ENCODE measurements around the gene GPR42.
"Not testable (repeated sequence)": the region's sequence is repeated elsewhere in the genome, so short reads cannot be mapped to it uniquely, and the experiment has no call there.

Gene GPR42

DNA sequence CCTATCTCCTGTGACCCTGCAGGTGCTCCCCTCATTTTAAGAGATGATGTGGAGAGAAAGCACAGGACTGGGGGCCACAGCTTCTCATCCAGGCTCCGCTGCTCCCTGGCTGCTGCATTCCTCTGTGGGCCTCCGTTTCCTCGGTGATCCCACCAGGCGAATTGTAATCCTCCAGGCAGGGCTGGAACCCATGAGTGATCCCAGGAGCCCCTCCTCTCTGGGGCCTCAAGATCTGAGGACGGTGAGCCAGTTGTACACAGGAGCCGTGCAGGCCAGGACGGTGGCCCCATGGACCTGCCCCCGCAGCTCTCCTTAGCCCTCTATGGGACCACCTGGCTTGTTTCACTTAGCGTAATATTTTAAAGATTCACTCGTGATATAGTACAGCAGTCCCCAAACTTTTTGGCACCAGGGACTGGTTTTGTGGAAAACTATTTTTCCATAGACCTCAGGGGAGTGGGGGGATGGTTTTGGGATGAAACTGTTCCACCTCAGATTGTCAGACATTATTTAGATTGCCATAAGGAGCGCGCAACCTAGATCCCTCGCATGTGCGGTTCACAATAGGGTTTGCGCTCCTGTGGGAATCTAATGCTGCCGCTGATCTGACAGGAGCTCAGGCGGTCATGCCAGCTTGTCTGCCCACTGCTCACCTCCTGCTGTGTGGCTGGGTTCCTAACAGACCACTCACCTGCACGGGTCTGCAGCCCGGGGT lies 7.0 kb upstream of the GPR42 start:
- no peak for DNase-seq

GRCh38 chr19:35365303-35365702 lies 5.6 kb upstream of the GPR42 start:
- no peak for DNase-seq

GRCh38 chr19:35368378-35368777 lies 2.5 kb upstream of the GPR42 start:
- no peak for DNase-seq

DNA sequence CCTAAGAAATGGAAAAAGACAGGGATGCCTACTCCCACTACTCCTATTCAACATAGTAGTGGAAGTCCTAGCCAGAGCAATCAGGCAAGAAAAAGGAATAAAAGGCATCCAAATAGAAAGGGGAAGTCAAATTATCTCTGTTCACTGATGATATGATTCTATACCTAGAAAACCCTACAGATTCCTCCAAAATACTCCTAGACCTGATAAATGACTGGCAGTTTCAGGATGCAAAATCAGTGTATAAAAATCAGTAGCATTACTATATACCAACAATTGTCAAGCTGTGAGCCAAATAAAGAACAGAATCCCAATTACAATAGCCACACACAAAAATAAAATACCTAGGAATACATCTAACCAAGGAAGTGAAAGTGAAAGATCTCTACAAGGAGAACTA lies 1.3 kb upstream of the GPR42 start:
- DNase-seq, result no peak

- DNase-seq, result no peak
These were observed 2.6 kb downstream of the GPR42 start for GRCh38 chr19:35373492-35373891.

DNA sequence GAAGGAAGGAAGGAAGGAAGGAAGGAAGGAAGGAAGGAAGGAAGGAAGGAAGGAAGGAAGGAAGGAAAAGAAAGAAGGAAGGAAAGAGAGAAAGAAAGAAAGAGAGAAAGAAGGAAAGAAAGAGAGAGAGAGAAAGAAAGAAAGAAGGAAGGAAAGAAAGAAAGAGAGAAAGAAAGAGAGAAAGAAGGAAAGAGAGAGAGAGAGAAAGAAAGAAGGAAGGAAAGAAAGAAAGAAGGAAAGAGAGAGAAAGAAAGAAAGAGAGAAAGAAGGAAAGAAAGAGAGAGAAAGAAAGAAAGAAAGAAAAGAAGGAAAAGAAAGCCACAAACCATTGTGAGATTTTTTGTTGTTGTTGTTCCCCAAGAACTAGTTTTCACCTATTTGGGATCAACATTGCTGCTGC lies 3.2 kb downstream of the GPR42 start:
- DNase-seq, result not testable (repeated sequence)

- no peak for DNase-seq
These were observed 4.8 kb downstream of the GPR42 start for GRCh38 chr19:35375505-35376307.

GRCh38 chr19:35377656-35378055 lies 6.8 kb downstream of the GPR42 start:
- no peak for DNase-seq

DNA sequence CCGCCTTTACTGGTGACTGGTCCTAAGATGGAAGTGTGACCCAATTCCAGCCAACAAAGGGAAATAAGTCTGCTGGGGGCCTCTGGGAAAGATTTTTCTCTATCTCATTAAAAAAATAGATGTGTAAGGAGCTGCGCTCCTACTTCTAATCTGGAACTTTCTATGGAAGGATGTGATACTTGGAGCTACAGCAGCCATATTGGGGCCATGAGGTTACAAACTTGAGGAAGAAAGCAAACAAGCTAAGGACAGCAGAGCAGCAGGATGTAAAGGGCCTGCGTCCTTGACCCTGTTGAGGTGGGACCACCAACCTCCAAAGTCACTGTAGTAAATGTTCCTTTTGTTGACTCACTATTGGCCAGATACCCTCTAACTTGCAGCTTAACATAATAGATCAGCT lies 7.5 kb downstream of the GPR42 start:
- DNase-seq, result no peak

GRCh38 chr19:35379545-35379944 lies 8.7 kb downstream of the GPR42 start:
- not testable (repeated sequence) for DNase-seq

DNA sequence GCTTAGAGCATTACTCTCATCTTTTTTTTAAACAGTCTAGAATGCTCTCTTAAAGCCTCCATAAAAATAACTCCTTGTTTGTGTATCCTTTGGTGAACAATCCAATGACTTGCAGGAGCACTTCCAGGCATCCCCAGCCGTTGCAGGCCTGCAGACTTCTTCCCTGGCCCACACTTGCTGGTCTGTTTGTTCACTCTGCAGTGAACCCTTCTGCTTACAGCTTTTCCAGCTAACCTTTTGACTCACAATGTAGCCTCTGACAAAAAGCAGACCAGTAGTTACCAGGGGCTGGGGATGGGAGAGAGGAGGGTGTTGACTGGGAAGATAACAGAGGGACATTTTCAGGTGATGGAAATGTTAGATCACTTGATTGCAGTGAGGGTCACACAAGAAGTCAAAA lies 9.1 kb downstream of the GPR42 start:
- DNase-seq, result no peak

- no peak for DNase-seq
These were observed 9.7 kb downstream of the GPR42 start for GRCh38 chr19:35380450-35381124.

- no peak for DNase-seq
These were observed 10.4 kb downstream of the GPR42 start for GRCh38 chr19:35381318-35381717.

GRCh38 chr19:35381926-35382325 lies 11.1 kb downstream of the GPR42 start:
- DNase-seq, result no peak

DNA sequence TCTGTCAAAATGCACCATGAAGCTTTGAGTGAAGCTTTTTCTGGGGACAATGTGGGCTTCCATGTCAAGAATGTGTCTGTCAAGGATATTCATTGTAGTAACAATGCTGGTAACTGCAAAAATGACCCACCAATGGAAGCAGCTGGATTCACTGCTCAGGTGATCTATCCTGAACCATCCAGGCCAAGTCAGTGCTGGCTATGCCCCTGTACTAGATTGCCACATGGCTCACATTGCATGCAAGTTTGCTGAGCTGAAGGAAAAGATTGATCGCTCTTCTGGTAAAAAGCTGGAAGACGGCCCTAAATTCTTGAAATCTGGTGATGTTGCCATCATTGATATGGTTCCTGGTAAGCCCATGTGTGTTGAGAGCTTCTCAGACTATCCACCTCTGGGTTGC lies 12.7 kb downstream of the GPR42 start:
- no peak for DNase-seq

GRCh38 chr19:35388277-35389054 lies 17.6 kb downstream of the GPR42 start:
- no peak for DNase-seq

DNA sequence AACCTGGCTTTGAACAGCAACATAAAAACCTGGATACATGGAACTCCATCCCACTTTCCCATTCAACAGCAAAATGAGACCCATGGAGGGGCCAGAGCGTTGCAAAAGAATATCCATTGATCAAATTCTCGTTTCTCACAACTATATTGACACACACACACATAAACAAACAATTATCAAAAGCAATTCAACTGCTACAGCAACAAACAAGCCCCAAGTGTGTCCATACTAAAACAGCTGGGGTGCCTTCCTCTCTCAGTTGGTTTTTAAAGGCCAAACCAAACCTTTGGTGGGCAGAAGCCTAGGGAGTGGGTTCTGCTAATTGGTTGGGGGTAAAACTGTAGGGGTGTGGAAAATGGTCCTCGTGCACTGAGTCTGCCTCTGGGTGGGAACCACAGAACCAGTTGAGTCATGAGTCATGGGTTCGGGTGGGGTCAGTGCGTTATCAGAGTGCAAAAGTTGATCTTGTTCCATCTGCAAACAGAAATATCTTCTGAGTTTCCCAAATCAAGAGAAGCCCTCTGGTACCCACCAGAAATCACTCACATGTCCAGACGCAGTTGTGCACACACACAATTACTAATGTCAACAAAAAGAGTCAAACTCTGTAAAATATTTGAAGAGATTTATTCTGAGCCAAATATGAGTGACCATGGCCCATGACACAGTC lies 18.5 kb downstream of the GPR42 start:
- no peak for DNase-seq

- no peak for DNase-seq
These were observed 22.2 kb downstream of the GPR42 start for GRCh38 chr19:35392742-35393715.

DNA sequence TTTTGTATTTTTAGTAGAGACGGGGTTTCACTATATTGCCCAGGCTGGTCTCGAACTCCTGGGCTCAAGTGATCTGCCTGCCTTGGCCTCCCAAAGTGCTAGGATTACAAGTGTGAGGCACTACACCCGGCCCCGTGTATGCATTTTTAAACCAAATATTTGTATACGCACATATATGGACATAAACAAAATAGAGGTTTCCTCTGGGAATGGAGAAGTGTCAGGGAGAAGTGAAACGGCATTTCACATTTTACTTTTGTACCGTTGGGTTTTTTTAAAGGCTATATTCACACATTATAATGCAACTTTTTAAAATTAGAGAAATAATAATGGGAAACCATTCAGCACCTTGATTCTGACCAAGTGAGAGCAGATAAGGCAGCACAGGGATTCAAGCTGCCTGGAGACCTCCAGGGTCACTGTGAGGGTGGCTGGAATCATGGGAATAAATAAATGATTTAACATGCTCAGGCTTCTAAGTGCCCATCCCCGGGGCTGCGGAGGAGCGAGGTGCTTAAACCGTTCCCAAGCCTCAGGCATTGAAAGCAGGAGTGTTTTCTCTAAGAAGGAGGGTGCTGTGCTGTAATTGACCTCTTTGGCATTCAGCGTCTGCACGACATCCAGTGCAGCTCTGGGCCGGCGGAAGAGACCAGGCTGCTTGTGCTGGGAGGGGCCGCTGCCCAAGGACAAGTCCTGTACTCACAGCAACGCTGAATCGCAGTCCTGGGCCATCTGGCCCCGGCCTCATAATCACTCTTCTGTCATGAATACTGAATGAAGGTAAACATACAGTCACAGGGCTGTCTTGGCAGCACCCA lies 24.7 kb downstream of the GPR42 start:
- DNase-seq, result no peak

GRCh38 chr19:35396240-35396885 lies 25.5 kb downstream of the GPR42 start:
- no peak for DNase-seq
